ENCODE data around the gene CCDC88C.
A peak's percentile ranks its signal among the peaks of the same experiment; 100 is the strongest.

CCDC88C gene

GRCh38 chr14:91280129-91280528, 137.5 kb downstream of the CCDC88C start:
- WGBS, 2 donors (ENCODE audit: extremely low coverage in 2 of 2, insufficient read length in 2 of 2, insufficient replicate concordance in 1 of 2) = no CpG with 5 or more reads among the region's 5 CpGs
- Histone ChIP-seq H2AK5ac (ENCODE audit: low read depth, low read length) (no peak overlapping the region), H2BK15ac (ENCODE audit: low read length) (no peak overlapping the region), H3K18ac (ENCODE audit: low read length) (no peak overlapping the region), H3K4me3 (ENCODE audit: low read length in 2 of 2) (no peak overlapping the region), H3K9ac (ENCODE audit: low read depth, low read length, poor library complexity) (no peak overlapping the region), H3K9me3 (replicated peaks in 1 of 2; ENCODE audit: control insufficient read depth in 2 of 2, insufficient read depth in 1 of 2, low read depth in 1 of 2, low read length in 2 of 2) (no peaks in the 10 kb centered on the region), H3K27me3 (ENCODE audit: control insufficient read depth in 3 of 3, insufficient read depth in 3 of 3, low read depth in 1 of 3, low read length in 3 of 3) (no peaks in the 10 kb centered on the region), H3K79me1 (ENCODE audit: low read depth, low read length) (no peaks in the 10 kb centered on the region), H3K4me1 (ENCODE audit: control insufficient read depth in 2 of 2, insufficient read depth in 1 of 2, low read depth in 1 of 2, low read length in 2 of 2) (no peaks in the 10 kb centered on the region), H3K14ac (ENCODE audit: low read length) (no peak overlapping the region), H4K8ac (ENCODE audit: low read depth, low read length) (no peak overlapping the region), H3K4me2 (ENCODE audit: insufficient read depth, low read length, poor library complexity, severe bottlenecking) (no peak overlapping the region), H3K36me3 (replicated peaks in 1 of 2; ENCODE audit: control insufficient read depth in 2 of 2, insufficient read depth in 2 of 2, low read length in 2 of 2) (peaks cover 49 to 93% of the 10 kb centered on the region in 2 donors), H2BK12ac (ENCODE audit: low read length) (no peak overlapping the region), H4K91ac (ENCODE audit: low read depth, low read length, poor library complexity) (no peak overlapping the region), H2AFZ (ENCODE audit: low read length) (no peak overlapping the region), H3K27ac (replicated peaks; ENCODE audit: low read length) (no peak overlapping the region), H3K4ac (ENCODE audit: low read length) (no peak overlapping the region), H3K23ac (ENCODE audit: low read depth, low read length, poor library complexity) (no peak overlapping the region), H2BK5ac (ENCODE audit: low read length) (no peak overlapping the region), H2BK120ac (ENCODE audit: low read depth, low read length) (no peak overlapping the region)
- DNase-seq (ENCODE audit: low spot score) = no peak

- Histone ChIP-seq H3K4me2 (ENCODE audit: insufficient read depth, low read length, poor library complexity, severe bottlenecking) (no peak overlapping the region), H3K14ac (ENCODE audit: low read length) (no peak overlapping the region), H3K36me3 (replicated peaks in 1 of 2; ENCODE audit: control insufficient read depth in 2 of 2, insufficient read depth in 2 of 2, low read length in 2 of 2) (peaks cover 54 to 93% of the 10 kb centered on the region in 2 donors), H2AFZ (ENCODE audit: low read length) (no peak overlapping the region), H3K23ac (ENCODE audit: low read depth, low read length, poor library complexity) (no peak overlapping the region), H2AK5ac (ENCODE audit: low read depth, low read length) (no peak overlapping the region), H2BK120ac (ENCODE audit: low read depth, low read length) (no peak overlapping the region), H3K27me3 (ENCODE audit: control insufficient read depth in 3 of 3, insufficient read depth in 3 of 3, low read depth in 1 of 3, low read length in 3 of 3) (no peaks in the 10 kb centered on the region), H3K79me1 (ENCODE audit: low read depth, low read length) (no peaks in the 10 kb centered on the region), H2BK15ac (ENCODE audit: low read length) (no peak overlapping the region), H3K9me3 (replicated peaks in 1 of 2; ENCODE audit: control insufficient read depth in 2 of 2, insufficient read depth in 1 of 2, low read depth in 1 of 2, low read length in 2 of 2) (no peaks in the 10 kb centered on the region), H4K91ac (ENCODE audit: low read depth, low read length, poor library complexity) (no peak overlapping the region), H3K27ac (replicated peaks; ENCODE audit: low read length) (no peak overlapping the region), H3K4ac (ENCODE audit: low read length) (no peak overlapping the region), H4K8ac (ENCODE audit: low read depth, low read length) (no peak overlapping the region), H2BK5ac (ENCODE audit: low read length) (no peak overlapping the region), H3K9ac (ENCODE audit: low read depth, low read length, poor library complexity) (no peak overlapping the region), H3K18ac (ENCODE audit: low read length) (no peak overlapping the region), H3K4me3 (ENCODE audit: low read length in 2 of 2) (no peak overlapping the region), H3K4me1 (ENCODE audit: control insufficient read depth in 2 of 2, insufficient read depth in 1 of 2, low read depth in 1 of 2, low read length in 2 of 2) (no peaks in the 10 kb centered on the region), H2BK12ac (ENCODE audit: low read length) (no peak overlapping the region)
- DNase-seq (ENCODE audit: low spot score) = no peak
- WGBS, 2 donors (ENCODE audit: extremely low coverage in 2 of 2, insufficient read length in 2 of 2, insufficient replicate concordance in 1 of 2) = no CpG with 5 or more reads among the region's 10 CpGs
Observed at GRCh38 chr14:91279354-91279753, 138.3 kb downstream of the CCDC88C start.

- no peaks in the 10 kb centered on the region for H3K4me1 ChIP-seq (ENCODE audit: control insufficient read depth in 2 of 2, insufficient read depth in 1 of 2, low read depth in 1 of 2, low read length in 2 of 2)
Observed at GRCh38 chr14:91278383-91278715, 139.3 kb downstream of the CCDC88C start.

GRCh38 chr14:91277546-91278382, 139.9 kb downstream of the CCDC88C start:
- Histone ChIP-seq H3K9me3 (replicated peaks in 1 of 2; ENCODE audit: control insufficient read depth in 2 of 2, insufficient read depth in 1 of 2, low read depth in 1 of 2, low read length in 2 of 2) (no peaks in the 10 kb centered on the region), H3K18ac (ENCODE audit: low read length) (no peak overlapping the region), H3K27ac (replicated peaks; ENCODE audit: low read length) (no peak overlapping the region), H4K91ac (ENCODE audit: low read depth, low read length, poor library complexity) (no peak overlapping the region), H2BK120ac (ENCODE audit: low read depth, low read length) (no peak overlapping the region), H3K79me1 (ENCODE audit: low read depth, low read length) (no peaks in the 10 kb centered on the region), H2BK5ac (ENCODE audit: low read length) (no peak overlapping the region), H3K27me3 (ENCODE audit: control insufficient read depth in 3 of 3, insufficient read depth in 3 of 3, low read depth in 1 of 3, low read length in 3 of 3) (no peaks in the 10 kb centered on the region), H3K4me3 (ENCODE audit: low read length in 2 of 2) (no peak overlapping the region), H2BK15ac (ENCODE audit: low read length) (no peak overlapping the region), H3K14ac (ENCODE audit: low read length) (no peak overlapping the region), H4K8ac (ENCODE audit: low read depth, low read length) (no peak overlapping the region), H2AFZ (ENCODE audit: low read length) (no peak overlapping the region), H2AK5ac (ENCODE audit: low read depth, low read length) (no peak overlapping the region), H3K4me1 (ENCODE audit: control insufficient read depth in 2 of 2, insufficient read depth in 1 of 2, low read depth in 1 of 2, low read length in 2 of 2) (no peaks in the 10 kb centered on the region), H3K4ac (ENCODE audit: low read length) (no peak overlapping the region), H2BK12ac (ENCODE audit: low read length) (no peak overlapping the region), H3K36me3 (replicated peaks in 1 of 2; ENCODE audit: control insufficient read depth in 2 of 2, insufficient read depth in 2 of 2, low read length in 2 of 2) (peaks cover 49 to 90% of the 10 kb centered on the region in 2 donors), H3K4me2 (ENCODE audit: insufficient read depth, low read length, poor library complexity, severe bottlenecking) (no peak overlapping the region), H3K23ac (ENCODE audit: low read depth, low read length, poor library complexity) (peak overlapping the region; percentile 77), H3K9ac (ENCODE audit: low read depth, low read length, poor library complexity) (no peak overlapping the region)
- DNase-seq (ENCODE audit: low spot score) = no peak
- WGBS, 2 donors (ENCODE audit: extremely low coverage in 2 of 2, insufficient read length in 2 of 2, insufficient replicate concordance in 1 of 2) = no CpG with 5 or more reads among the region's 30 CpGs

More at GRCh38 chr14:91278383-91278715, 139.3 kb downstream of the CCDC88C start:
- Histone ChIP-seq H3K27ac (replicated peaks; ENCODE audit: low read length) (no peak overlapping the region), H2BK5ac (ENCODE audit: low read length) (no peak overlapping the region), H3K36me3 (replicated peaks in 1 of 2; ENCODE audit: control insufficient read depth in 2 of 2, insufficient read depth in 2 of 2, low read length in 2 of 2) (peaks cover 54 to 91% of the 10 kb centered on the region in 2 donors), H3K27me3 (ENCODE audit: control insufficient read depth in 3 of 3, insufficient read depth in 3 of 3, low read depth in 1 of 3, low read length in 3 of 3) (no peaks in the 10 kb centered on the region), H3K9me3 (replicated peaks in 1 of 2; ENCODE audit: control insufficient read depth in 2 of 2, insufficient read depth in 1 of 2, low read depth in 1 of 2, low read length in 2 of 2) (no peaks in the 10 kb centered on the region), H3K4me3 (ENCODE audit: low read length in 2 of 2) (no peak overlapping the region), H3K18ac (ENCODE audit: low read length) (no peak overlapping the region), H2AFZ (ENCODE audit: low read length) (no peak overlapping the region), H2AK5ac (ENCODE audit: low read depth, low read length) (no peak overlapping the region), H2BK12ac (ENCODE audit: low read length) (no peak overlapping the region), H3K14ac (ENCODE audit: low read length) (no peak overlapping the region), H3K4me2 (ENCODE audit: insufficient read depth, low read length, poor library complexity, severe bottlenecking) (no peak overlapping the region), H2BK15ac (ENCODE audit: low read length) (no peak overlapping the region), H3K9ac (ENCODE audit: low read depth, low read length, poor library complexity) (no peak overlapping the region), H4K8ac (ENCODE audit: low read depth, low read length) (no peak overlapping the region), H3K23ac (ENCODE audit: low read depth, low read length, poor library complexity) (no peak overlapping the region), H4K91ac (ENCODE audit: low read depth, low read length, poor library complexity) (no peak overlapping the region), H3K79me1 (ENCODE audit: low read depth, low read length) (no peaks in the 10 kb centered on the region), H2BK120ac (ENCODE audit: low read depth, low read length) (no peak overlapping the region), H3K4ac (ENCODE audit: low read length) (no peak overlapping the region)
- DNase-seq (ENCODE audit: low spot score) = no peak
- WGBS, 2 donors (ENCODE audit: extremely low coverage in 2 of 2, insufficient read length in 2 of 2, insufficient replicate concordance in 1 of 2) = no CpG with 5 or more reads among the region's 5 CpGs

All from neuronal stem cell (in vitro differentiated cells).